GM21737 (cell line): ENCODE measurements around the gene LVRN.
"Not testable (repeated sequence)": the region's sequence is repeated elsewhere in the genome, so short reads cannot be mapped to it uniquely, and the experiment has no call there.

ENCODE experiments used
- ATAC-seq: cut with Tn5 transposase; IDR thresholded peaks from one replicate; pipeline ENCODE4 v1.9.1; 2021; ENCODE audit warnings: mild to moderate bottlenecking, moderate library complexity; ENCODE audit not compliant: unreplicated experiment

LVRN gene

DNA sequence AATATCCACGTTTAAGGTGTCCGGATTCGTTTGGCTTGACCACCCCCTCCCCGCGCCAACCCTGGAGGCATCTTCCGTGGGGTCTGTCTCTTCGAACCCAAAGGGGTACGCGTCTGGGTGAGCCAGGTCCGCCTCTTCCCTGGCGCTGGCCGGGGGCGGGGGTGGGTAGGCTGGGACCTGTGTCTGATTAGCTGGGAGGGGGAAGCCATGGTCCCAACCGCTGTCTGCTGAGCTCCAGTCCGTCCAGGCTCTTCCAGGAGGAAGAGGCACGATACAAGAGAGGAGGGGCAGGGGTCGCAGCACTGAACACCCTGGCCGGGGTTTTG lies at the start of gene LVRN:
TSS of gene LVRN (plus strand) at position 237 of the 326 bp plus-strand sequence. CDS start 143 bp downstream, outside the sequence.
- ATAC-seq, result no peak

DNA sequence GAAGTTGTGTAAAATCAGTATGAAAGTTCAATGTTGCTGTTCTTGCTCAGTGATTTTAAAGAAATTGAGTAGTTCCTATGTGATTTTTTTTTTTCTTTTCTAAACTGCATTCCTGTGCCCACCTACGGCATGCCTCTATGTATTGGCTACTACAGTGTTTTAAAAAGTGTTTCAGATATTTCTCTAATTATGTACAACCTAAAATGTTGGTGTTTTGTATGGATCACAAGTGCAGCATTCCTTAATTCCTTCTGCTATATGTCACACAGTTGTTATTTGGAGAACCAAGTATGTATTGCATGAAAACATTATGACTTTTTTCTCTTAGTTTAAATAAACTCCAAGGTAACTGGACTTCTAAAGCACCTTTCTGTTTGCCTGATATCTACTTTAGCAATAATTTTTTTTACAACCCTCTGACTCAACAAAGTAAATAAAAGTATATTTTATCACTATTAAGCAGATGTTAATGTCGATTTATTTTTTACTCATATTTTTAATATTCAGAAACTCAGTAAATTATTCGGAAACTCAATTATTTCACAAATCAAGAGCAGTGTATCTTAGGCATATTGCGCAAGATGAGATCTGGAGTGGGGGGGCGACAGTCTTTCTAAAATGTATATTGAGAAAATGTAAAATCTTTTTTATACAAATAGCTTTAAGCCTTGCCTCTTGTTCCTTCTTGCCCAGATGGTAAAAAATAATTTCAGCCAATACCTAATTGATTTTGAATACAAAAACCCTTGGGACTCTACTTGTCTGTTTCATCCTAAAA lies 48.5 kb upstream of the LVRN start:
- not testable (repeated sequence) for ATAC-seq

GRCh38 chr5:115920171-115920725 lies 42.0 kb upstream of the LVRN start:
- no peak for ATAC-seq

GRCh38 chr5:115928578-115929407 lies 33.5 kb upstream of the LVRN start:
- not testable (repeated sequence) for ATAC-seq

DNA sequence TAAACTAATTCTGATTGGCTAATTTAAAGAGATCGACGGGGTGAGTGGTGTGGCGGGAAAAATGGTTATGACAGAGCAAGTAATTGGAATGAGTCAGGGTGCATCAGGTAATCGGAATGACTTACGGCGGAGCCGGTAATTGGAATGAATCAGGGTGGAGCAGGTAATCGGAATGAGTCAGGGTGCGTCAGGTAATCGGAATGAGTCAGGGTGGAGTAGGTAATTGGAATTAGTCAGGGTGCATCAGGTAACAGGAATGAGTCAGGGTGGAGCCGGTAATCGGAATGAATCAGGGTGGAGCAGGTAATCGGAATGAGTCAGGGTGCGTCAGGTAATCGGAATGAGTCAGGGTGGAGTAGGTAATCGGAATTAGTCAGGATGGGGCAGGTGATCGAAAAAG lies 32.1 kb upstream of the LVRN start:
- not testable (repeated sequence) for ATAC-seq

DNA sequence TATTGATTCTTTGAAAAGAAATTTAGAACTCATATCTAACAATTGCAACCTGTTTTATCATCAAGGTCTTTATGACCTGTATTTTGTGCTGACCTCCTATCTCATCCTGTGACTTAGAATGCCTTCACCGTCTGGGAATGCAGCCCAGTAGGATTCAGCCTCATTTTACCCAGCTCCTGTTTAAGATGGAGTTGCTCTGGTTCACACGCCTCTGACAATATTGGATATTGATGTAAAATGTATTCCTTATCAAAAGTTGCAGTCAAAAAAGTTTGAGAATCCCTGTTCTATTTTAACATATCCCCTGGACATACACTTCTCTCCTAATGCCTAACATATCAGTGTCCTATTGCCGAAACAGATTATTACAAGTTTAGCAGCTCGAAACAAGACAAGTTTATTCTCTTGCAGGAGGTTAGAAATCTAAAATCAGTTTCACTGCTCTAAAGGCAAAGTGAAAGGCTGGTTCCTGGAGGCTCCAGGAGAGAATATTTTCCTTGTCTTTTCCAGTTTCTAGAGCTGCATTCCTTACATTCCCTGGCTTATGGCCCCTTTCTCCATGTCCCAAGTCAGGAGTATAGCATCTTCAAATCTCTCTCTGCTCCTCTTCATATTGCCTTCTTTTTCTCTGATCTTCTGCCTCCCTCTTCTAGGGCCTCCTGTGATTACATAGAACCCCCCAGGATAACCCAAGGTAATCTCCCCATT lies 31.5 kb upstream of the LVRN start:
- ATAC-seq, result no peak

DNA sequence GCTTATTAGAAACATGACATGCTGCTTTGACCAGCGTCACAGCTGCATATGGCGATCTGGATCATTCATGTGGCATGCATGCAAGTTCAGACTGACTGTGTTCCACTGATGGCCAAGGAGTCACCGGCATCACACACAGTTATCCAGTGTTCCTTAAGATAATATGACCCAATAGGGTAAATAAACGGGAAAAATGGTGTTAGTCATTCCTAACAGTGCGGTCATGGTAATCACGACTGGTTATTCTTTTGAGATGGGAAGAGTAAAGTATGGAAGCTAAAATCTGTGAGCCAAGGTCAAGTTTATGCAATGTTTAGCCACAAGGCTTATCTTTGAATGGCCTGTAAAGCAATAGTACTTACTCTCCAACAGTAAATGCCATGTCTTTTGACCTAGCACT lies 29.3 kb upstream of the LVRN start:
- ATAC-seq, result no peak

GRCh38 chr5:115934388-115934974 lies 27.8 kb upstream of the LVRN start:
- no peak for ATAC-seq

- ATAC-seq, result no peak
These were observed 26.2 kb upstream of the LVRN start for GRCh38 chr5:115936031-115936430.

DNA sequence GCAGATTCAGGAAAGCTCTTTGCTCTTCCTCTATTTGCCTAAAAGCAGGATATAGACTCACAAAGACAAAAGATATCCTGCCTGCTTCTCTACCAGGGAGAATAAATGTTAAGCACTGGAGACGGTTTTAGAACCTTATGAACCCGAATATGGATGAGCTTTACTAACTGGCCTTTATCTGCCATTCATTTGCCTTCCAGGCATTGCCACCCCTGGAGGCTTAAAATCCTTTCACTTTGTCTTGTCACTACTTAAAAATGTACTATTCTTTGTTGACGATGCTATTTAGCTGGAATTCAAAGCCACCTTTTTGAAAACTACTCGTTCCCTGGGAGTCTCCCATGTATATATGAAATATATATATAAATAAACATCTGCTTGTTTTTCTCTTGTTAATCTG lies 23.2 kb upstream of the LVRN start:
- no peak for ATAC-seq

DNA sequence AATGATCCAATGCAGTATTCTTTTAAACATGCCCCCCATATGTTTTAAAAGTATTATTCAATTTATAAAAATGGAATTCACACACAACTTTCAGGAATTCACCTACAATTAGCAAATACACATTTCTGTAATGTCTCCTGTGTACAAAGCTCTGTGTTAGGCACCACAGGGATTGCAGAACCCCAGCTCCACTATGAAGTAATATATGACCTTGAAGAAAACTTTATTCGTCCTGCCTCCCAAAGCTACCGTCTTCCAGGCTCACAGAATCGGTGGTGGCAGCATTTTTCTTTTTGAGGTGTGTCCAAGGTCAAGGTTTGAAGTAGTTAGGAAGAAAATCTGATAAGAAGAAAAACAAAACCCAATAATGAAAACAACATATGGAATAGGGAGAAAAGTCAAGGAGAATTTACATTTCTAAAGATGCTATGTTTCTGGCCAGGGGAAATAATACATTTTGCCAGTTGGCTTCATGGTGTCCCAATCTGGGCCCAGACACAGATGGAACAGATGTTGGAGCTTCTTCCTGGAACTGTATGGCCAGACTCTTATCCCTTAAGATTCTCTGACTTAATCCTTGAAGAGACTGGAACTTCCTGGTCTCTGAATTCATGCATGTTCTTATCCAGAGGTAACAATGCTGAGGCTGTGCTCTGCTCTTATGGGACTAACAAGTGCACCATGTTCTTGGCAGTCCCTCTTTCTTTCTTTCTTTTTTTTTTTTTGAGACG lies 22.0 kb upstream of the LVRN start:
- no peak for ATAC-seq

DNA sequence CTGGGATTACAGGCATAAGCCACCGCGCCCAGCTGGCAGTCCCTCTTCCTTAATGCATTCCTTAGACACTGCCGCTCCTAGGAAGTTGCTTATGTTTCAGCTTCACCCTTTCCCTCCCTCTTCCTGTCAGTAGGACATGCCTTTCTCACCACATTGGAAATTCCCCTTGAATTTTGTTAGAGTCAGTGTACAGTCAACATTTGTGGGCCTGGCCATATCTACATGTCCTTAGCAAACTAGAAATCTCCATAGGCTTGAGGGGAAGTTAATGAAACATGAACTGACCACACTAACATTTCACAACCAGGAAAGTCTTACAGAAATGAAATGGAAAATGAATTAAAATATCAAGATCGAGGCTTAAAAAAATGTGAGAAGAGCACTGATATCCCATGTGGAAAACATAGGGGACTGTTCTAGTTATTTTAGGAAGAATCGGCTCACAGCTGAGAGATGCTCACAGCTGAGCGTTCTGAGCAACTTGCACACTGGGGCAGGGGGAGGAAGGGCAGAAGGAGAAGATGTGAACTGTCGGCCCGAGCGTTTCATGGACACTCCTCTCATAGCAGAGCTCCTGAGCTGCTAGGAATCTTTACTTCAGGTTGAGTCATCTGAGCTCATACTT lies 21.1 kb upstream of the LVRN start:
- no peak for ATAC-seq

GRCh38 chr5:115944501-115944900 lies 17.8 kb upstream of the LVRN start:
- ATAC-seq, result no peak

DNA sequence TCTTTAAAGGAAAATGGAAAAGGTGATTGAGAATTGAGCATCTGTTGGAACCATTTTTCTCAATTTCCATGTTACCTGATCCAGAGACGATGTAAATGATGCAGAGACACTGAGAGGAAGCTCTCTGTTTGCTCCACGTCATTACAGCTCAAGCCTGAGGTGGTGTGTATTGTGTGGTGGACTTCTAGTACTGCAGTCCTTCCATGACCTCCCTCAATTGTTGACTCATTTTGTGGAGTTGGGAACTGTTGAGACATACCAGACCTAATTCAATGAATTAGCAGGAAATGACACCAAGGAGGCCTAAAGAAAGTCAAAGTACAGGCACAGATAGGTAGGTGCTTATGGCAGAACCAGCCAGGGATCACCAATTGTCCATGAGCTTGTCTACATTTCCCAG lies 15.6 kb upstream of the LVRN start:
- no peak for ATAC-seq

DNA sequence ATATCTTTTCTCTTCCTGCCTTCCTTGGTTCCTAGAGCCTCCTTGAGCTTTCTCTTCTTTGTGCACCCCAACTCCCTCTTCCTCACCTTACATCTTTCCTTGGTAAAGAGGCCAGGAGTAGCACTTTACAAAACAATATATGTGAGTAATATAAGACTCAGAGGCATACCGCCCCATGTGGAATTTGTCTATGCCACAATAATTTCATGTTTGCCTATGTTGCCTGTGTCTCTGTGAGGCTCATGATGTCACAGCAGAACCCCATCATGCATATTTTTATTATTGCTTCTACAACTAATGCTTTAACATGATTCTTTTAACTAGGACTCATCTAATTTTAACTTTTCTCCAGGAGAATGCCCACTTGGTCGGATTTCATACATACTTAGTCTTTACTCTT lies 15.0 kb upstream of the LVRN start:
- ATAC-seq, result no peak

- no peak for ATAC-seq
These were observed 14.2 kb upstream of the LVRN start for GRCh38 chr5:115948091-115948534.

- no peak for ATAC-seq
These were observed 13.2 kb upstream of the LVRN start for GRCh38 chr5:115949096-115949495.

GRCh38 chr5:115952588-115952987 lies 9.7 kb upstream of the LVRN start:
- no peak for ATAC-seq

DNA sequence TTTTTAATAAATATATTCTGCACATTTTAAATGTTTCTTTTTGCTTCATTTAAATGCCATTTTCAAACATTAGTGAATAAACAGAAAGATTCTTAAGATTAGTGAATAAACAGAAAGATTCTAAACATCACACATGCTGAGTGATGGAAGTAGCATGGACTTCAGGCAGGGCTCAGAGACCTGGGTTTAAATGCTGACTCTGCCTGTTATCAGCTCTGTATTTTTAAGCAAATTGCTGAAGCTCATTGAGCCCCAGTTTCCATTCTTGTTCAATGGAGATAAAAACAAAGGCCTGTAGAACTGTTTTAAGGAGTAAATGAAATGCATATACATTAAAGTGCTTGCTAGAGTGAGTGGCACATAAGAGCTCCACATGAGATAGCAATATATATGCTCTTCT lies 8.1 kb upstream of the LVRN start:
- no peak for ATAC-seq

GRCh38 chr5:115956957-115957356 lies 5.3 kb upstream of the LVRN start:
- no peak for ATAC-seq
